Stimulated activated CD4-positive, alpha-beta T cell treated with anti-CD3 and anti-CD28 coated beads, Interleukin-15, amount 100 ng/mL, for 48 hours (primary cell): ENCODE measurements around the gene PCDHA5.
"Not testable (repeated sequence)": the region's sequence is repeated elsewhere in the genome, so short reads cannot be mapped to it uniquely, and the experiment has no call there.

Experiments
- DNase-seq, 2 donors: peaks; one replicate each; pipeline ENCODE4 v3.0.0-alpha.2; 2020; ENCODE audit warnings: low read depth in 2 of 2

The PCDHA5 gene

GRCh38 chr5:140823475-140823874, 2.1 kb downstream of the PCDHA5 start:
- no peak for DNase-seq

- no peak for DNase-seq
Measured at GRCh38 chr5:140827704-140828361, 6.4 kb downstream of the PCDHA5 start, which contains the start of gene PCDHA6. TSS of gene PCDHA6 (plus strand) at chr5:140827960. CDS start at chr5:140828092, 132 bp downstream.

- DNase-seq = no peak
Measured at GRCh38 chr5:140828362-140828737, 6.9 kb downstream of the PCDHA5 start.

- DNase-seq = not testable (repeated sequence)
Measured at GRCh38 chr5:140829511-140830501, 8.4 kb downstream of the PCDHA5 start.

GRCh38 chr5:140833993-140834392, 12.6 kb downstream of the PCDHA5 start, which contains the start of gene PCDHA7:
TSS of gene PCDHA7 (plus strand) at chr5:140834269. CDS start at chr5:140834384, 115 bp downstream.
- no peak for DNase-seq

- not testable (repeated sequence) for DNase-seq
Measured at GRCh38 chr5:140834439-140835008, 13.1 kb downstream of the PCDHA5 start.

GRCh38 chr5:140835622-140836510, 14.5 kb downstream of the PCDHA5 start:
- DNase-seq = no peak

- DNase-seq = no peak
Measured at GRCh38 chr5:140840978-140841962, 19.9 kb downstream of the PCDHA5 start, which contains the start of gene PCDHA8. TSS of gene PCDHA8 (plus strand) at chr5:140841187. CDS start at chr5:140841322, 135 bp downstream.

GRCh38 chr5:140842798-140843733, 21.7 kb downstream of the PCDHA5 start:
- no peak for DNase-seq

GRCh38 chr5:140848139-140849102, 27.0 kb downstream of the PCDHA5 start, which contains the start of gene PCDHA9:
TSS of gene PCDHA9 (plus strand) at chr5:140848382. CDS start at chr5:140848496, 114 bp downstream.
- DNase-seq = not testable (repeated sequence)

- not testable (repeated sequence) for DNase-seq
Measured at GRCh38 chr5:140849831-140850634, 28.6 kb downstream of the PCDHA5 start.

GRCh38 chr5:140855772-140856674, 34.6 kb downstream of the PCDHA5 start, which contains the start of gene PCDHA10:
TSS of gene PCDHA10 (plus strand) at chr5:140855897. CDS start at chr5:140856049, 152 bp downstream.
- no peak for DNase-seq

GRCh38 chr5:140857177-140857986, 36.0 kb downstream of the PCDHA5 start:
- no peak for DNase-seq

GRCh38 chr5:140857987-140858240, 36.5 kb downstream of the PCDHA5 start:
- DNase-seq = no peak
